MM.1S (cell line): Measurements from ENCODE around the gene TMEM51.

ENCODE experiments used
- DNase-seq: peaks from one replicate; pipeline ENCODE4 v3.0.0-alpha.2; 2015
- H2AFZ ChIP-seq: fragments of 300-600 bp; sonication (generic); 2 replicates; pipeline ENCODE4 v1.6.0; 2016; ENCODE audit warnings: antibody characterized with exemption, low read length
- H3F3A ChIP-seq: fragments of 300-600 bp; sonication (generic); 2 replicates; pipeline ENCODE4 v1.6.1; 2016; ENCODE audit warnings: mild to moderate bottlenecking, antibody characterized with exemption, low read length, moderate library complexity, mixed read lengths; ENCODE audit not compliant: insufficient read depth
- H3K27ac ChIP-seq: fragments of 300-600 bp; sonication (generic); 2 replicates; pipeline ENCODE4 v1.5.1; 2016; ENCODE audit warnings: mild to moderate bottlenecking, low read length
- H3K27me3 ChIP-seq: fragments of 300-600 bp; sonication (generic); replicated peaks from 2 replicates; pipeline ENCODE4 v1.6.0; 2016; ENCODE audit warnings: low read length; ENCODE audit not compliant: insufficient read depth
- H3K36me3 ChIP-seq: fragments of 300-600 bp; sonication (generic); replicated peaks from 2 replicates; pipeline ENCODE4 v1.6.1; 2016; ENCODE audit warnings: mild to moderate bottlenecking, low read length, mixed read lengths; ENCODE audit not compliant: insufficient read depth
- H3K4me1 ChIP-seq: fragments of 300-600 bp; sonication (generic); 2 replicates; pipeline ENCODE4 v1.6.1; 2016; ENCODE audit warnings: low read length, mixed read lengths
- H3K4me2 ChIP-seq: fragments of 300-600 bp; sonication (generic); 2 replicates; pipeline ENCODE4 v1.6.0; 2016; ENCODE audit warnings: low read depth, low read length
- H3K4me3 ChIP-seq: fragments of 300-600 bp; sonication (generic); 2 replicates; pipeline ENCODE4 v1.5.1; 2016; ENCODE audit warnings: low read length, mixed read lengths
- H3K79me2 ChIP-seq: fragments of 300-600 bp; sonication (generic); 2 replicates; pipeline ENCODE4 v1.6.1; 2016; ENCODE audit warnings: mixed run types, low read length, mixed read lengths
- H3K9ac ChIP-seq: fragments of 300-600 bp; sonication (generic); 2 replicates; pipeline ENCODE4 v1.6.1; 2016; ENCODE audit warnings: low read length, mixed read lengths
- H3K9me2 ChIP-seq: fragments of 300-600 bp; sonication (generic); replicated peaks from 2 replicates; pipeline ENCODE4 v1.6.1; 2016; ENCODE audit warnings: mild to moderate bottlenecking, low read length, mixed read lengths; ENCODE audit not compliant: insufficient read depth
- H3K9me3 ChIP-seq: fragments of 300-600 bp; sonication (generic); replicated peaks from 2 replicates; pipeline ENCODE4 v1.6.1; 2016; ENCODE audit warnings: mild to moderate bottlenecking, low read length, mixed read lengths; ENCODE audit not compliant: insufficient read depth
- H4K20me1 ChIP-seq: fragments of 300-600 bp; sonication (generic); 2 replicates; pipeline ENCODE4 v1.6.1; 2016; ENCODE audit warnings: mild to moderate bottlenecking, low read length, moderate library complexity, mixed read lengths; ENCODE audit not compliant: insufficient read depth
- CTCF ChIP-seq: fragments of 300-600 bp; sonication (generic); IDR thresholded peaks from 2 replicates; pipeline ENCODE4 v1.5.1; 2016; ENCODE audit warnings: antibody characterized with exemption, low read length, mixed read lengths
- EZH2 ChIP-seq: fragments of 300-600 bp; sonication (generic); optimal IDR thresholded peaks from 2 replicates; pipeline ENCODE3; 2017; ENCODE audit warnings: low read depth, mild to moderate bottlenecking, antibody characterized with exemption, low read length, mixed read lengths
- EZH2phosphoT487 ChIP-seq: fragments of 300-600 bp; sonication (generic); IDR thresholded peaks from 2 replicates; pipeline ENCODE4 v1.6.1; 2018; ENCODE audit warnings: antibody characterized with exemption, low read length

Gene TMEM51

DNA sequence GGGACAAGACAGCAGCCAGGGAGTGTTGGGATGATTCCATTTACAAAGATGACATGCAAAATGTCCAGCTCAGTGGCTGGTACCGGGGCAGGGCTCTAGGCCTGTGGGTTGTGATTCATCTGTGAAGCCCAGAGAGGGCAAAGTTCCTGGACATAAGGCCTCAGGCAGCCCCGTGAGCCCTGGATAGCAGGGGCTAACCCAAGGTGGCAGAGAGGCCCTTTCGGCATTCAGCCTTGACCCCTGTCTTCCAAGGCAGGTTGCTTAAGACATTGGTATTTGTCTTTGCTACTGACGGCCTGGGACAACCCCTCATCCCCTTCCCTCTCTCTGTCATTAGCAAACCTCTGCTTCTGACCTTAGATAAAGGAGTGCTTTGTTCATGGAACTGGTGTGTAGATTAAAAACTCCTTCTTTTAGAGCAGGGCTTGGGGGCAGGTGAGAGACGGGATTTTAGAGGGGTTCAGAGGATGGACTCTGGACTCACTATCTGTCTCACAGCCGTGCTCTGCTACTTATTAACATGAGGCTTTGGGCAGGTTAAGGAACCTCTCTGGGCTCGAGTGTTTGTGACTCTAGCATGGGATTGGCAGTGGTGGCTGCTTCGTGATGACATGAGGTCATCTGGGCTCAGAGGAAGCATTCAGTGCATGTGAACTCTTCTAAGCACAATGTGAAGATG lies 36.3 kb downstream of the TMEM51 start:
- no peak overlapping the region for H2AFZ ChIP-seq
- H3K9me3 ChIP-seq = no peaks in the 10 kb centered on the region
- no peaks in the 10 kb centered on the region for H3F3A ChIP-seq
- H3K36me3 ChIP-seq = no peaks in the 10 kb centered on the region
- H3K9me2 ChIP-seq = no peaks in the 10 kb centered on the region
- no peak overlapping the region for H3K27ac ChIP-seq
- H3K4me2 ChIP-seq = no peak overlapping the region
- H3K4me1 ChIP-seq = no peaks in the 10 kb centered on the region
- no peak overlapping the region for H3K4me3 ChIP-seq
- H3K9ac ChIP-seq = no peak overlapping the region
- H4K20me1 ChIP-seq = no peaks in the 10 kb centered on the region
- TF ChIP-seq EZH2phosphoT487 (no peak), CTCF (no peak), EZH2 (no peak)
- peaks cover 5% of the 10 kb centered on the region; the same call in 1 of the 2 replicates for H3K79me2 ChIP-seq
- H3K27me3 ChIP-seq = no peaks in the 10 kb centered on the region
- no peak for DNase-seq

GRCh38 chr1:15191267-15191666 lies 37.7 kb downstream of the TMEM51 start:
- Histone ChIP-seq H3K79me2 (peaks cover 7% of the 10 kb centered on the region; the same call in 1 of the 2 replicates), H3K9ac (no peak overlapping the region), H3K27me3 (no peaks in the 10 kb centered on the region), H3K9me3 (no peaks in the 10 kb centered on the region), H3K4me2 (no peak overlapping the region), H3K4me1 (no peaks in the 10 kb centered on the region), H4K20me1 (no peaks in the 10 kb centered on the region), H3K36me3 (no peaks in the 10 kb centered on the region), H3K27ac (no peak overlapping the region), H3F3A (no peaks in the 10 kb centered on the region), H2AFZ (no peak overlapping the region), H3K9me2 (no peaks in the 10 kb centered on the region), H3K4me3 (no peak overlapping the region)
- TF ChIP-seq EZH2 (no peak), EZH2phosphoT487 (no peak), CTCF (no peak)
- no peak for DNase-seq

DNA sequence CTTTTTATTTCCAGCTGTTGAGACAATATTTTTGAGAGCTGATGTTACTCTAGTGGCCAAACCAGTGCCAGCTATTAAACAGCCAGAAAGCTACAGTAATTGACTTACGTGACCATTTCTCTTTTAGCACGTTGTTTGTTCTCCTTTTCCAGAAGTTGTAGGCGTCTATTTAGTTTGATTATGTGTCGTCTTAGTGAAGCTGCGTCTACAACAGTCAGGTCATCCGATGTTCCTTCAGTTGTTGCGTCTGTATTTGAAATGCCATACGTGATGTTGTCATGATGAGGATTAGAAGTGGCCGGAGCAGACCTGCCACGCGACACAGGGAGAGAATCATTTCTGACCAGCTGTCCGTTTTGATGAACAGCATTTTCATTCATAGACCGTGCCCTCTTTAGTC lies 38.2 kb downstream of the TMEM51 start:
- H2AFZ ChIP-seq = no peak overlapping the region
- H3K9me2 ChIP-seq = no peaks in the 10 kb centered on the region
- no peaks in the 10 kb centered on the region for H3K9me3 ChIP-seq
- H3K4me3 ChIP-seq = no peak overlapping the region
- H3K9ac ChIP-seq = no peak overlapping the region
- peaks cover 7% of the 10 kb centered on the region; the same call in 1 of the 2 replicates for H3K79me2 ChIP-seq
- TF ChIP-seq EZH2phosphoT487 (no peak), EZH2 (no peak), CTCF (no peak)
- no peaks in the 10 kb centered on the region for H3F3A ChIP-seq
- H3K27me3 ChIP-seq = no peaks in the 10 kb centered on the region
- H3K36me3 ChIP-seq = no peaks in the 10 kb centered on the region
- no peak overlapping the region for H3K27ac ChIP-seq
- no peaks in the 10 kb centered on the region for H4K20me1 ChIP-seq
- no peaks in the 10 kb centered on the region for H3K4me1 ChIP-seq
- DNase-seq = no peak
- no peak overlapping the region for H3K4me2 ChIP-seq
